Fibroblast of lung (primary cell): Measurements from ENCODE around the gene LSMEM2. TPM values are rescaled to one million over a fixed set of nuclear protein-coding genes. Genes with fewer than 3 reads are reported as not detected.

Source experiments
- DNase-seq, 2 donors: peaks; one replicate each; pipeline versions ENCODE4 v3.0.0 to v3.0.0-alpha.2; 2010; ENCODE audit warnings: low read depth in 2 of 2
- H2AFZ ChIP-seq: 2 replicates; pipeline ENCODE4 v1.5.1; 2012; ENCODE audit warnings: low read length, control low read depth, inconsistent platforms
- H3K27ac ChIP-seq: 2 replicates; pipeline ENCODE4 v1.5.1; 2011; ENCODE audit warnings: low read length, control low read depth; ENCODE audit not compliant: insufficient read depth
- H3K27me3 ChIP-seq: 2 replicates; pipeline ENCODE4 v1.5.1; 2011; ENCODE audit warnings: mild to moderate bottlenecking, low read length; ENCODE audit not compliant: control insufficient read depth, insufficient read depth
- H3K36me3 ChIP-seq: 2 replicates; pipeline ENCODE4 v1.5.1; 2011; ENCODE audit warnings: low read length; ENCODE audit not compliant: control insufficient read depth, insufficient read depth
- H3K4me1 ChIP-seq: 2 replicates; pipeline ENCODE4 v1.5.1; 2011; ENCODE audit warnings: low read length; ENCODE audit not compliant: control insufficient read depth, insufficient read depth; ENCODE audit errors: extremely low read depth
- H3K4me2 ChIP-seq: 2 replicates; pipeline ENCODE4 v1.5.1; 2011; ENCODE audit warnings: low read length, control low read depth; ENCODE audit not compliant: insufficient read depth; ENCODE audit errors: extremely low read depth
- H3K4me3 ChIP-seq, 4 experiments: fragments of 200-600 bp in 1 of 4; sonication (generic) in 1 of 4; replicated peaks in 1 of 4; 2 replicates each; pipeline ENCODE4 v1.5.1; 2011 to 2016; ENCODE audit warnings: low read length in 4 of 4, low read depth in 3 of 4, mild to moderate bottlenecking in 3 of 4, control low read depth in 2 of 4, inconsistent platforms in 1 of 4, mixed read lengths in 1 of 4; ENCODE audit not compliant: insufficient read depth in 1 of 4; ENCODE audit errors: control extremely low read depth in 1 of 4
- H3K79me2 ChIP-seq: 2 replicates; pipeline ENCODE4 v1.5.1; 2012; ENCODE audit warnings: mild to moderate bottlenecking, low read length, inconsistent platforms; ENCODE audit not compliant: control insufficient read depth, insufficient read depth
- H3K9ac ChIP-seq: 2 replicates; pipeline ENCODE4 v1.5.1; 2011; ENCODE audit warnings: mild to moderate bottlenecking, low read length, control low read depth; ENCODE audit not compliant: insufficient read depth
- H3K9me3 ChIP-seq: 2 replicates; pipeline ENCODE4 v1.5.1; 2012; ENCODE audit warnings: low read depth, low read length; ENCODE audit not compliant: control insufficient read depth, insufficient read depth
- H4K20me1 ChIP-seq: 2 replicates; pipeline ENCODE4 v1.5.1; 2011; ENCODE audit warnings: low read length; ENCODE audit not compliant: control insufficient read depth, insufficient read depth; ENCODE audit errors: extremely low read depth
- CTCF ChIP-seq, 2 donors: IDR thresholded peaks in 1 of 2; conservative IDR thresholded peaks in 1 of 2; 1 replicate in 1 of 2; 2 replicates in 1 of 2; pipeline ENCODE4 v1.5.1; 2011 to 2012; ENCODE audit warnings: low read length in 2 of 2, control low read depth in 1 of 2, inconsistent platforms in 1 of 2, low read depth in 1 of 2, mild to moderate bottlenecking in 1 of 2
- EZH2 ChIP-seq: IDR thresholded peaks from 2 replicates; pipeline ENCODE4 v1.5.1; 2012; ENCODE audit warnings: low read length, control low read depth, mild to moderate bottlenecking; ENCODE audit errors: missing control alignments
- polyA plus RNA-seq, 2 donors: library from polyadenylated mRNA; depleted of rRNA in 1 of 2; stranded (reverse) in 1 of 2; unstranded in 1 of 2; fragments of >200 nt; gene quantifications; 2 replicates each; pipeline ENCODE4 v1.2.1, GENCODE V29; 2011 to 2012; ENCODE audit warnings: missing spikeins in 1 of 2
- total RNA-seq: library from RNA; depleted of rRNA; stranded (reverse); fragments of >200 nt; gene quantifications from 2 replicates; pipeline ENCODE4 v1.2.1, GENCODE V29; 2014

The LSMEM2 gene
- total and polyA plus RNA-seq, 2 donors (not counting 1 experiment from before 2014, with no cell fraction given) = not detected

GRCh38 chr3:50273689-50274065 lies 5.2 kb upstream of the LSMEM2 start:
- TF ChIP-seq CTCF (conservative IDR thresholded peaks at IDR 0.05 in 1 of 2, IDR thresholded peaks at IDR 0.05 in 1 of 2; ENCODE audit: low read depth in 1 of 2, low read length in 2 of 2) (no peak), EZH2 (no peak)
- Histone ChIP-seq H3K9me3 (no peaks in the 10 kb centered on the region), H3K27ac (no peak overlapping the region), H3K36me3 (no peaks in the 10 kb centered on the region), H3K4me3 (no peak overlapping the region), H4K20me1 (no peaks in the 10 kb centered on the region), H3K9ac (no peak overlapping the region), H3K4me2 (no peak overlapping the region), H3K27me3 (no peaks in the 10 kb centered on the region), H3K79me2 (no peaks in the 10 kb centered on the region), H3K4me1 (peaks cover 31% of the 10 kb centered on the region), H2AFZ (no peak overlapping the region)
- DNase-seq = no peak

GRCh38 chr3:50274371-50275104 lies 4.3 kb upstream of the LSMEM2 start:
- DNase-seq = peak; percentile 47 to 67
- Histone ChIP-seq H3K4me2 (no peak overlapping the region), H3K79me2 (no peaks in the 10 kb centered on the region), H3K36me3 (no peaks in the 10 kb centered on the region), H4K20me1 (no peaks in the 10 kb centered on the region), H3K9ac (no peak overlapping the region), H3K27ac (no peak overlapping the region), H3K4me3 (no peak overlapping the region), H3K27me3 (no peaks in the 10 kb centered on the region), H2AFZ (no peak overlapping the region), H3K9me3 (no peaks in the 10 kb centered on the region), H3K4me1 (peaks cover 23% of the 10 kb centered on the region)
- peak; percentile 55 to 72 for TF ChIP-seq CTCF (conservative IDR thresholded peaks at IDR 0.05 in 1 of 2, IDR thresholded peaks at IDR 0.05 in 1 of 2; ENCODE audit: low read depth in 1 of 2, low read length in 2 of 2)
- TF ChIP-seq EZH2 = no peak

- no peaks in the 10 kb centered on the region for H3K27me3 ChIP-seq
- H3K4me2 ChIP-seq = no peak overlapping the region
- no peak for TF ChIP-seq CTCF (conservative IDR thresholded peaks at IDR 0.05 in 1 of 2, IDR thresholded peaks at IDR 0.05 in 1 of 2; ENCODE audit: low read depth in 1 of 2, low read length in 2 of 2)
- peak; percentile 61 for TF ChIP-seq EZH2
- H3K4me1 ChIP-seq = peaks cover 14% of the 10 kb centered on the region
- no peak for DNase-seq
- H3K9ac ChIP-seq = no peak overlapping the region
- no peaks in the 10 kb centered on the region for H3K9me3 ChIP-seq
- no peaks in the 10 kb centered on the region for H4K20me1 ChIP-seq
- H3K27ac ChIP-seq = no peak overlapping the region
- H3K36me3 ChIP-seq = no peaks in the 10 kb centered on the region
- H2AFZ ChIP-seq = no peak overlapping the region
- no peaks in the 10 kb centered on the region for H3K79me2 ChIP-seq
- H3K4me3 ChIP-seq = no peak overlapping the region
Measured at GRCh38 chr3:50275141-50275995, 3.5 kb upstream of the LSMEM2 start.
